WI38 (cell line): Measurements from ENCODE around the gene LYL1.

Source experiments
- H3K4me3 ChIP-seq: 2 replicates; pipeline ENCODE4 v1.5.1; 2011; ENCODE audit warnings: low read depth, mild to moderate bottlenecking, control low read depth, low read length
- CTCF ChIP-seq: IDR thresholded peaks from 2 replicates; pipeline ENCODE4 v1.5.1; 2012; ENCODE audit warnings: low read depth, mild to moderate bottlenecking, control low read depth, low read length

LYL1 gene

GRCh38 chr19:13093407-13094105 is 9.1 kb downstream of the LYL1 start:
- TF ChIP-seq CTCF: peak; percentile 83
- H3K4me3 ChIP-seq: no peak overlapping the region

DNA sequence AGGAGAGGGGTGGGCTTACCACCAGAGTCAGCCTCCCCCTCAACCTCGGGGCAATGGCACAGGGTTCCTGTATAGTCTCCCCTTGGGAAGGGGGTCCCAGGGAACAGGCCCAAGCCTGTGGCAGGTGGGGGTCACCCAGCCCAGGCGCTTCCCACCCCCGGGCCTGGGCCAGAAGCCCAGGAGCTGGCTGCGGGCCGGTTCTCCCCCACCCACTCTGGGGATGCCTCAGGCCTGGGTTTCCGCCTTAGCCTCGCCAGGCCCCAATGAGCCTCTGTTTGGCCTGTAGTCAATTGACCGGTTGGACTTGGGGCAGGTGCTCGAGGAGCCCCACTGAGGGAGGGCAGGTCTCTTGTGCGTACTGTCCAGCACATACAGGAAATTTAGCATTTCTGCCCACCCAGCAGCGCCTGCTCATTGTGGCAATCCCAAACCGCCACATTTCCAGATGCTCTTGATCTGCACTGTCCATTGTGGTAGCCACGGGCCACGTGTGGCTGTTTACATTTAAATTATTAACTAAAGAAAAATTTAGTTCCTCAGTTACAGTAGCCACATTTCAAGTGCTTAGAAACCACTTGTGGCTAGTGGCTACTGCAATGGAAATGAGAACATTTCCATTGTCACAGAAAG is 9.9 kb downstream of the LYL1 start:
- no peak overlapping the region for H3K4me3 ChIP-seq
- TF ChIP-seq CTCF: no peak

GRCh38 chr19:13092158-13092543 is 10.5 kb downstream of the LYL1 start:
- no peak overlapping the region for H3K4me3 ChIP-seq
- TF ChIP-seq CTCF: no peak

GRCh38 chr19:13091400-13092157 is 11.1 kb downstream of the LYL1 start:
- H3K4me3 ChIP-seq: no peak overlapping the region
- no peak for TF ChIP-seq CTCF

- no peak for TF ChIP-seq CTCF
- no peak overlapping the region for H3K4me3 ChIP-seq
These were observed 12.0 kb downstream of the LYL1 start for GRCh38 chr19:13090511-13091231.

DNA sequence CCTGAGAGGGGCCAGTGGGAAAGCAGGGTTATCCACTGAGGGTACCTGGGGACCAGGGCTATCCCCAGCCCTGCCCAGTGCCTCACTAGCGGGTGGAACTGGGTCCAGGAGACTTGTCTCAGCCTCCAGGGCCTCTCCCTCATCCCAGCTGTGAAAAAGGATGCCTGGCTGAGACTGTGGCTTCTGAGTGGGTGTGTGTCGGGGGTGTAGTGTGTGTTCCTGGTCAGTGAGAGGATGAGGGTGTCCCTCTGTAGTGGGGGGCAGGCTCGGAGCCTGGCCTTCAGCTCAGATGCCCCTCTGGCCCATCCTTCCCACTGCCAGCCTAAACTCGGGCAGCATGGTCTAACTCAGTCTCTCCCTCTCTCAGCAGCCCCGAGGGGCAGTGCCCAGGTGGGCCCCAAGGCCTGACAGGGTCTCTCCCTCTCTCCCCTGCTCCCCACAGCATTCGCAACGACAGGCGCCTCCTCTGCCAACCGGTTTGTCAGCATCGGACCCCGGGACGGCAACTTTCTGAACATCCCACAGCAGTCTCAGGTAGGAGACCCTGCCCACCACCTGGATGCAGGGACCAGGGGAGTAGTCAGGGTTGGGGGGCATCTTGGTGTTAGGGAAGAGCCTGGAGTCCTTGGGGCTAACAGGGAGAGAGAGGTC is 12.7 kb downstream of the LYL1 start:
- TF ChIP-seq CTCF: no peak
- H3K4me3 ChIP-seq: no peak overlapping the region
